Smooth muscle cell (in vitro differentiated cells): ENCODE results near the gene S100A14. TPM values are rescaled to one million over a fixed set of nuclear protein-coding genes. Genes with fewer than 3 reads are reported as not detected.

Source experiments
- DNase-seq: peaks from one replicate; lab custom pipeline; 2025; ENCODE audit not compliant: unreplicated experiment; lab: John Stamatoyannopoulos, UW
- H2AFZ ChIP-seq: fragments of 200-600 bp; sonication (generic); 2 replicates; pipeline ENCODE4 v1.6.0; 2016; ENCODE audit warnings: antibody characterized with exemption, low read depth, mild to moderate bottlenecking
- H3F3A ChIP-seq: fragments of 200-600 bp; sonication (generic); 2 replicates; pipeline ENCODE4 v1.6.0; 2017; ENCODE audit warnings: antibody characterized with exemption, low read depth
- H3K27ac ChIP-seq: fragments of 200-600 bp; sonication (generic); 2 replicates; pipeline ENCODE4 v1.5.1; 2016; ENCODE audit warnings: low read depth, mild to moderate bottlenecking
- H3K27me3 ChIP-seq: fragments of 200-600 bp; sonication (generic); 2 replicates; pipeline ENCODE4 v1.6.1; 2016; ENCODE audit warnings: low read depth, mild to moderate bottlenecking
- H3K36me3 ChIP-seq: fragments of 200-600 bp; sonication (generic); 2 replicates; pipeline ENCODE4 v1.5.1; 2016; ENCODE audit warnings: low read depth
- H3K4me1 ChIP-seq: fragments of 200-600 bp; sonication (generic); 2 replicates; pipeline ENCODE4 v1.5.1; 2016; ENCODE audit warnings: low read depth
- H3K4me2 ChIP-seq: fragments of 200-600 bp; sonication (generic); 2 replicates; pipeline ENCODE4 v1.6.0; 2016; ENCODE audit warnings: mild to moderate bottlenecking
- H3K4me3 ChIP-seq: fragments of 200-600 bp; sonication (generic); 2 replicates; pipeline ENCODE4 v1.5.1; 2016; ENCODE audit warnings: mild to moderate bottlenecking
- H3K79me2 ChIP-seq: fragments of 200-600 bp; sonication (generic); 2 replicates; pipeline ENCODE4 v1.6.0; 2016; ENCODE audit warnings: low read depth, mild to moderate bottlenecking
- H3K9ac ChIP-seq: fragments of 200-600 bp; sonication (generic); 2 replicates; pipeline ENCODE4 v1.6.0; 2016; ENCODE audit warnings: low read depth
- H3K9me3 ChIP-seq: fragments of 200-600 bp; sonication (generic); replicated peaks from 2 replicates; pipeline ENCODE4 v1.5.1; 2016; ENCODE audit warnings: low read depth
- H4K20me1 ChIP-seq: fragments of 200-600 bp; sonication (generic); 2 replicates; pipeline ENCODE4 v1.6.0; 2016; ENCODE audit warnings: low read depth
- CTCF ChIP-seq: fragments of 200-600 bp; sonication (generic); IDR thresholded peaks from 2 replicates; pipeline ENCODE4 v1.5.1; 2017; ENCODE audit warnings: borderline replicate concordance, mild to moderate bottlenecking, antibody characterized with exemption; ENCODE audit not compliant: insufficient read depth, poor library complexity, severe bottlenecking
- WGBS: methylation state at CpG from one replicate; pipeline ENCODE4 v1.1.7; 2016; ENCODE audit warnings: low lambda C conversion rate; 5-methylcytosine and 5-hydroxymethylcytosine counted together
- polyA plus RNA-seq: library from polyadenylated mRNA; unstranded; fragments of >200 nt; fragmentation: Nextera tagmentation; extraction: Ambion mirVana; gene quantifications from 2 replicates; pipeline ENCODE4 v1.2.1, GENCODE V29; 2016
- total RNA-seq: library from RNA; depleted of rRNA; stranded (reverse); fragments of >200 nt; gene quantifications from 2 replicates; pipeline ENCODE4 v1.2.3, GENCODE V29; 2014

Gene S100A14
- total RNA-seq (20.1 and 25.1 TPM in 2 replicates), polyA plus RNA-seq (11.0 and 32.7 TPM in 2 replicates)

- Histone ChIP-seq H2AFZ (no peak within 1 kb of the TSS), H3K27me3 (no peaks in the 10 kb centered on the region), H3K4me1 (peaks cover 18% of the 10 kb centered on the region), H3K79me2 (peaks cover 23% of the 10 kb centered on the region), H3K27ac (no peak within 1 kb of the TSS), H4K20me1 (no peaks in the 10 kb centered on the region), H3K4me3 (peak within 1 kb of the TSS; percentile 39), H3K36me3 (no peaks in the 10 kb centered on the region), H3K9me3 (no peaks in the 10 kb centered on the region), H3F3A (no peaks in the 10 kb centered on the region), H3K9ac (no peak within 1 kb of the TSS), H3K4me2 (peak within 1 kb of the TSS; percentile 11)
- no peak for TF ChIP-seq CTCF
- WGBS = 76% methylated on average over 10 of the region's 10 CpGs
- DNase-seq = no peak
Measured at GRCh38 chr1:153616144-153616916, at the start of gene S100A14. TSS of gene S100A14 (minus strand) at chr1:153616325. CDS start at chr1:153615858, 467 bp downstream.

- Histone ChIP-seq H3K27ac (peak overlapping the region; percentile 27), H3K36me3 (peaks cover 19% of the 10 kb centered on the region), H3K27me3 (no peaks in the 10 kb centered on the region), H3K79me2 (peaks cover 25% of the 10 kb centered on the region), H4K20me1 (no peaks in the 10 kb centered on the region), H3F3A (peaks cover 49% of the 10 kb centered on the region), H3K9me3 (no peaks in the 10 kb centered on the region), H3K4me2 (no peak overlapping the region), H3K4me3 (no peak overlapping the region), H3K9ac (no peak overlapping the region), H3K4me1 (peaks cover 9% of the 10 kb centered on the region), H2AFZ (no peak overlapping the region)
- 82% methylated on average over 5 of the region's 5 CpGs for WGBS
- no peak for TF ChIP-seq CTCF
- DNase-seq = no peak
Measured at GRCh38 chr1:153663211-153663610, 47.1 kb upstream of the S100A14 start.

GRCh38 chr1:153662269-153662668 is 46.1 kb upstream of the S100A14 start:
- peaks cover 9% of the 10 kb centered on the region for H3K4me1 ChIP-seq
- peaks cover 45% of the 10 kb centered on the region for H3F3A ChIP-seq
- WGBS = 90% methylated on average over 2 of the region's 2 CpGs
- no peak overlapping the region for H3K4me2 ChIP-seq
- H3K9ac ChIP-seq = no peak overlapping the region
- H2AFZ ChIP-seq = no peak overlapping the region
- no peaks in the 10 kb centered on the region for H4K20me1 ChIP-seq
- H3K27me3 ChIP-seq = no peaks in the 10 kb centered on the region
- peaks cover 19% of the 10 kb centered on the region for H3K36me3 ChIP-seq
- no peak overlapping the region for H3K4me3 ChIP-seq
- no peak overlapping the region for H3K27ac ChIP-seq
- no peak for TF ChIP-seq CTCF
- H3K9me3 ChIP-seq = no peaks in the 10 kb centered on the region
- no peak for DNase-seq
- peaks cover 16% of the 10 kb centered on the region for H3K79me2 ChIP-seq

GRCh38 chr1:153661111-153661708 is 45.1 kb upstream of the S100A14 start:
- Histone ChIP-seq H3K27ac (peak overlapping the region; percentile 8), H3K9ac (no peak overlapping the region)

More at GRCh38 chr1:153661111-153661708, 45.1 kb upstream of the S100A14 start:
- no peak overlapping the region for H3K4me2 ChIP-seq
- 72% methylated on average over 9 of the region's 9 CpGs for WGBS
- H3K4me1 ChIP-seq = peaks cover 9% of the 10 kb centered on the region
- peaks cover 19% of the 10 kb centered on the region for H3K36me3 ChIP-seq
- no peak overlapping the region for H3K4me3 ChIP-seq
- peaks cover 12% of the 10 kb centered on the region for H3K79me2 ChIP-seq
- no peak for DNase-seq
- H3K27me3 ChIP-seq = no peaks in the 10 kb centered on the region
- no peaks in the 10 kb centered on the region for H3K9me3 ChIP-seq
- H4K20me1 ChIP-seq = no peaks in the 10 kb centered on the region
- H2AFZ ChIP-seq = no peak overlapping the region
- H3F3A ChIP-seq = peaks cover 41% of the 10 kb centered on the region
- no peak for TF ChIP-seq CTCF
